T-helper 2 cell treated with Interferon-gamma antibody and Interleukin-4, amounts not matched to agents 5 μg/mL and 100 μg/mL, for 36 hours (primary cell): Measurements from ENCODE around the gene SYNJ2.
A peak's percentile ranks its signal among the peaks of the same experiment; 100 is the strongest.

Source experiments
- DNase-seq: peaks from one replicate; pipeline ENCODE4 v3.0.0; 2021; ENCODE audit warnings: low spot score
- H3K27ac Mint-ChIP-seq: one replicate; pipeline ENCODE4 v1.8.0; 2021; ENCODE audit warnings: mild to moderate bottlenecking, mixed read lengths
- H3K27me3 Mint-ChIP-seq: one replicate; pipeline ENCODE4 v1.8.0; 2021; ENCODE audit warnings: low read depth, mixed read lengths
- H3K36me3 Mint-ChIP-seq: one replicate; pipeline ENCODE4 v1.8.0; 2021; ENCODE audit warnings: low read depth, mixed read lengths
- H3K4me1 Mint-ChIP-seq: one replicate; pipeline ENCODE4 v1.8.0; 2021; ENCODE audit warnings: low read depth, mixed read lengths
- H3K4me3 Mint-ChIP-seq: one replicate; pipeline ENCODE4 v1.8.0; 2022; ENCODE audit warnings: mild to moderate bottlenecking, moderate library complexity, mixed read lengths
- H3K9me3 Mint-ChIP-seq: one replicate; pipeline ENCODE4 v1.8.0; 2021; ENCODE audit warnings: mixed read lengths

SYNJ2 gene

GRCh38 chr6:158085261-158086053 lies 103.8 kb downstream of the SYNJ2 start:
- Mint-ChIP-seq H3K36me3 (peaks cover 58% of the 10 kb centered on the region), H3K4me1 (peaks cover 20% of the 10 kb centered on the region), H3K9me3 (no peaks in the 10 kb centered on the region), H3K27me3 (no peaks in the 10 kb centered on the region), H3K4me3 (peak overlapping the region; percentile 29), H3K27ac (peak overlapping the region; percentile 67)
- no peak for DNase-seq

- H3K4me3 Mint-ChIP-seq, result peak overlapping the region; percentile 49
- no peaks in the 10 kb centered on the region for H3K27me3 Mint-ChIP-seq
- peak overlapping the region; percentile 67 for H3K27ac Mint-ChIP-seq
- H3K36me3 Mint-ChIP-seq, result peaks cover 52% of the 10 kb centered on the region
- H3K4me1 Mint-ChIP-seq, result peaks cover 20% of the 10 kb centered on the region
- DNase-seq, result no peak
- H3K9me3 Mint-ChIP-seq, result no peaks in the 10 kb centered on the region
Measured at GRCh38 chr6:158086054-158086503, 104.4 kb downstream of the SYNJ2 start.

GRCh38 chr6:158086504-158087223 lies 105.0 kb downstream of the SYNJ2 start:
- Mint-ChIP-seq H3K27me3 (no peaks in the 10 kb centered on the region), H3K4me1 (peaks cover 20% of the 10 kb centered on the region), H3K4me3 (peak overlapping the region; percentile 49), H3K9me3 (no peaks in the 10 kb centered on the region), H3K36me3 (peaks cover 48% of the 10 kb centered on the region), H3K27ac (peak overlapping the region; percentile 67)
- no peak for DNase-seq

GRCh38 chr6:158087224-158087867 lies 105.7 kb downstream of the SYNJ2 start:
- peaks cover 50% of the 10 kb centered on the region for H3K36me3 Mint-ChIP-seq
- H3K9me3 Mint-ChIP-seq, result no peaks in the 10 kb centered on the region
- H3K4me1 Mint-ChIP-seq, result peaks cover 20% of the 10 kb centered on the region
- H3K4me3 Mint-ChIP-seq, result peak overlapping the region; percentile 45
- DNase-seq, result no peak
- H3K27ac Mint-ChIP-seq, result peak overlapping the region; percentile 65
- no peaks in the 10 kb centered on the region for H3K27me3 Mint-ChIP-seq

- H3K4me3 Mint-ChIP-seq, result no peak overlapping the region
- no peak overlapping the region for H3K27ac Mint-ChIP-seq
- no peaks in the 10 kb centered on the region for H3K4me1 Mint-ChIP-seq
- DNase-seq, result no peak
- H3K36me3 Mint-ChIP-seq, result peaks cover 23% of the 10 kb centered on the region
- H3K27me3 Mint-ChIP-seq, result no peaks in the 10 kb centered on the region
- no peaks in the 10 kb centered on the region for H3K9me3 Mint-ChIP-seq
Measured at GRCh38 chr6:158092806-158093205, 111.1 kb downstream of the SYNJ2 start.

GRCh38 chr6:158095031-158095430 lies 113.4 kb downstream of the SYNJ2 start:
- no peaks in the 10 kb centered on the region for H3K9me3 Mint-ChIP-seq

GRCh38 chr6:158095671-158096070 lies 114.0 kb downstream of the SYNJ2 start:
- no peak overlapping the region for H3K27ac Mint-ChIP-seq
- DNase-seq, result no peak
- H3K36me3 Mint-ChIP-seq, result peaks cover 14% of the 10 kb centered on the region
- no peaks in the 10 kb centered on the region for H3K27me3 Mint-ChIP-seq
- H3K9me3 Mint-ChIP-seq, result no peaks in the 10 kb centered on the region
- no peak overlapping the region for H3K4me3 Mint-ChIP-seq
- no peaks in the 10 kb centered on the region for H3K4me1 Mint-ChIP-seq

More at GRCh38 chr6:158095031-158095430, 113.4 kb downstream of the SYNJ2 start:
- Mint-ChIP-seq H3K27me3 (no peaks in the 10 kb centered on the region), H3K27ac (no peak overlapping the region), H3K36me3 (peaks cover 14% of the 10 kb centered on the region), H3K4me1 (no peaks in the 10 kb centered on the region), H3K4me3 (no peak overlapping the region)
- no peak for DNase-seq

GRCh38 chr6:158103228-158103627 lies 121.6 kb downstream of the SYNJ2 start:
- Mint-ChIP-seq H3K36me3 (peaks cover 5% of the 10 kb centered on the region), H3K27ac (no peak overlapping the region), H3K9me3 (no peaks in the 10 kb centered on the region), H3K4me3 (no peak overlapping the region), H3K4me1 (no peaks in the 10 kb centered on the region), H3K27me3 (no peaks in the 10 kb centered on the region)
- DNase-seq, result no peak

GRCh38 chr6:158104696-158105095 lies 123.0 kb downstream of the SYNJ2 start:
- H3K4me1 Mint-ChIP-seq, result no peaks in the 10 kb centered on the region
- H3K27ac Mint-ChIP-seq, result no peak overlapping the region
- H3K27me3 Mint-ChIP-seq, result no peaks in the 10 kb centered on the region
- peaks cover 10% of the 10 kb centered on the region for H3K36me3 Mint-ChIP-seq
- no peak overlapping the region for H3K4me3 Mint-ChIP-seq
- no peaks in the 10 kb centered on the region for H3K9me3 Mint-ChIP-seq
- DNase-seq, result no peak

- H3K36me3 Mint-ChIP-seq, result peaks cover 11% of the 10 kb centered on the region
Measured at GRCh38 chr6:158109748-158110147, 128.1 kb downstream of the SYNJ2 start.

GRCh38 chr6:158110986-158111385 lies 129.3 kb downstream of the SYNJ2 start:
- H3K4me3 Mint-ChIP-seq, result no peak overlapping the region

More at GRCh38 chr6:158109748-158110147, 128.1 kb downstream of the SYNJ2 start:
- no peak overlapping the region for H3K4me3 Mint-ChIP-seq
- H3K9me3 Mint-ChIP-seq, result no peaks in the 10 kb centered on the region
- no peak overlapping the region for H3K27ac Mint-ChIP-seq
- no peaks in the 10 kb centered on the region for H3K27me3 Mint-ChIP-seq
- DNase-seq, result no peak
- peaks cover 4% of the 10 kb centered on the region for H3K4me1 Mint-ChIP-seq

GRCh38 chr6:158111987-158112386 lies 130.3 kb downstream of the SYNJ2 start:
- Mint-ChIP-seq H3K27me3 (no peaks in the 10 kb centered on the region), H3K9me3 (no peaks in the 10 kb centered on the region), H3K36me3 (peaks cover 11% of the 10 kb centered on the region), H3K27ac (no peak overlapping the region), H3K4me3 (no peak overlapping the region), H3K4me1 (peaks cover 4% of the 10 kb centered on the region)
- no peak for DNase-seq

More at GRCh38 chr6:158110986-158111385, 129.3 kb downstream of the SYNJ2 start:
- Mint-ChIP-seq H3K4me1 (peaks cover 4% of the 10 kb centered on the region), H3K36me3 (peaks cover 11% of the 10 kb centered on the region), H3K9me3 (no peaks in the 10 kb centered on the region), H3K27me3 (no peaks in the 10 kb centered on the region), H3K27ac (no peak overlapping the region)
- DNase-seq, result no peak

- H3K9me3 Mint-ChIP-seq, result no peaks in the 10 kb centered on the region
- no peak overlapping the region for H3K27ac Mint-ChIP-seq
- no peak for DNase-seq
- H3K36me3 Mint-ChIP-seq, result peaks cover 17% of the 10 kb centered on the region
- no peaks in the 10 kb centered on the region for H3K27me3 Mint-ChIP-seq
- H3K4me1 Mint-ChIP-seq, result peaks cover 4% of the 10 kb centered on the region
- H3K4me3 Mint-ChIP-seq, result no peak overlapping the region
Measured at GRCh38 chr6:158113802-158114201, 132.1 kb downstream of the SYNJ2 start.

- DNase-seq, result no peak
- Mint-ChIP-seq H3K36me3 (peaks cover 9% of the 10 kb centered on the region), H3K4me1 (peaks cover 4% of the 10 kb centered on the region), H3K27me3 (no peaks in the 10 kb centered on the region), H3K4me3 (no peak overlapping the region), H3K9me3 (no peaks in the 10 kb centered on the region), H3K27ac (no peak overlapping the region)
Measured at GRCh38 chr6:158115102-158115501, 133.4 kb downstream of the SYNJ2 start.
